HG02798 (cell line): ENCODE measurements around the gene RHEBL1.

ENCODE experiments used
- ATAC-seq: cut with Tn5 transposase; IDR thresholded peaks from one replicate; pipeline ENCODE4 v1.9.1; 2021; ENCODE audit warnings: mild to moderate bottlenecking; ENCODE audit not compliant: unreplicated experiment, poor library complexity

The RHEBL1 gene

GRCh38 chr12:49039421-49040363 lies 30.1 kb downstream of the RHEBL1 start:
- no peak for ATAC-seq

GRCh38 chr12:49038291-49038955 lies 31.4 kb downstream of the RHEBL1 start:
- no peak for ATAC-seq

GRCh38 chr12:49037947-49038237 lies 31.9 kb downstream of the RHEBL1 start:
- ATAC-seq = no peak

GRCh38 chr12:49037111-49037946 lies 32.5 kb downstream of the RHEBL1 start:
- ATAC-seq = no peak

- no peak for ATAC-seq
Observed at GRCh38 chr12:49036029-49036428, 33.8 kb downstream of the RHEBL1 start.

- no peak for ATAC-seq
Observed at GRCh38 chr12:49034286-49034622, 35.5 kb downstream of the RHEBL1 start.

GRCh38 chr12:49033611-49034285 lies 36.0 kb downstream of the RHEBL1 start:
- ATAC-seq = no peak

GRCh38 chr12:49032679-49033447 lies 36.9 kb downstream of the RHEBL1 start:
- ATAC-seq = no peak

- no peak for ATAC-seq
Observed at GRCh38 chr12:49032276-49032675, 37.5 kb downstream of the RHEBL1 start.

GRCh38 chr12:49031573-49032161 lies 38.1 kb downstream of the RHEBL1 start:
- no peak for ATAC-seq

- no peak for ATAC-seq
Observed at GRCh38 chr12:49030714-49031572, 38.8 kb downstream of the RHEBL1 start.

- ATAC-seq = no peak
Observed at GRCh38 chr12:49030119-49030518, 39.7 kb downstream of the RHEBL1 start.

GRCh38 chr12:49028666-49029275 lies 41.0 kb downstream of the RHEBL1 start:
- ATAC-seq = no peak

GRCh38 chr12:49027846-49028555 lies 41.8 kb downstream of the RHEBL1 start:
- no peak for ATAC-seq

GRCh38 chr12:49026678-49027480 lies 42.9 kb downstream of the RHEBL1 start:
- ATAC-seq = no peak

- ATAC-seq = no peak
Observed at GRCh38 chr12:49026101-49026500, 43.7 kb downstream of the RHEBL1 start.

GRCh38 chr12:49025463-49025862 lies 44.3 kb downstream of the RHEBL1 start:
- no peak for ATAC-seq
